SKM-1 (cell line): ENCODE measurements around the gene PLCD3.

Source experiments
- DNase-seq: peaks from one replicate; lab custom pipeline; 2025; ENCODE audit not compliant: unreplicated experiment; lab: John Stamatoyannopoulos, UW

Gene PLCD3

GRCh38 chr17:45150911-45151809 is 18.8 kb upstream of the PLCD3 start:
- no peak for DNase-seq

- DNase-seq, result no peak
Observed at GRCh38 chr17:45149669-45150664, 17.7 kb upstream of the PLCD3 start.

- peak; percentile 37 for DNase-seq
Observed at GRCh38 chr17:45149037-45149668, 16.8 kb upstream of the PLCD3 start.

GRCh38 chr17:45148183-45149036 is 16.1 kb upstream of the PLCD3 start, which contains the start of gene HEXIM1:
TSS of gene HEXIM1 (plus strand) at chr17:45148475. CDS start at chr17:45149191, 716 bp downstream.
- DNase-seq, result peak; percentile 99

- peak; percentile 89 for DNase-seq
Observed at GRCh38 chr17:45147581-45148182, 15.4 kb upstream of the PLCD3 start.

GRCh38 chr17:45146890-45147580 is 14.7 kb upstream of the PLCD3 start:
- no peak for DNase-seq

- DNase-seq, result no peak
Observed at GRCh38 chr17:45146592-45146889, 14.2 kb upstream of the PLCD3 start.

GRCh38 chr17:45146166-45146565 is 13.9 kb upstream of the PLCD3 start:
- no peak for DNase-seq

GRCh38 chr17:45145035-45145389 is 12.7 kb upstream of the PLCD3 start:
- DNase-seq, result no peak

- DNase-seq, result no peak
Observed at GRCh38 chr17:45144199-45145034, 12.1 kb upstream of the PLCD3 start.

- DNase-seq, result no peak
Observed at GRCh38 chr17:45143767-45144198, 11.5 kb upstream of the PLCD3 start.

GRCh38 chr17:45143094-45143670 is 10.9 kb upstream of the PLCD3 start:
- no peak for DNase-seq

- DNase-seq, result no peak
Observed at GRCh38 chr17:45139533-45139920, 7.2 kb upstream of the PLCD3 start.

GRCh38 chr17:45138911-45139532 is 6.7 kb upstream of the PLCD3 start:
- DNase-seq, result no peak

- DNase-seq, result no peak
Observed at GRCh38 chr17:45137561-45138305, 5.4 kb upstream of the PLCD3 start.

- DNase-seq, result no peak
Observed at GRCh38 chr17:45136846-45137560, 4.7 kb upstream of the PLCD3 start.
